ENCODE measurements around the gene CBX5.
A peak's percentile ranks its signal among the peaks of the same experiment; 100 is the strongest.
"Not testable (repeated sequence)": the region's sequence is repeated elsewhere in the genome, so short reads cannot be mapped to it uniquely, and the experiment has no call there.

CBX5 gene

GRCh38 chr12:54195737-54196347 lies 84.1 kb downstream of the CBX5 start:
- DNase-seq: peak; percentile 44

- no peak for DNase-seq
Measured at GRCh38 chr12:54195080-54195736, 84.7 kb downstream of the CBX5 start.

GRCh38 chr12:54194611-54195010 lies 85.3 kb downstream of the CBX5 start:
- DNase-seq: not testable (repeated sequence)

DNA sequence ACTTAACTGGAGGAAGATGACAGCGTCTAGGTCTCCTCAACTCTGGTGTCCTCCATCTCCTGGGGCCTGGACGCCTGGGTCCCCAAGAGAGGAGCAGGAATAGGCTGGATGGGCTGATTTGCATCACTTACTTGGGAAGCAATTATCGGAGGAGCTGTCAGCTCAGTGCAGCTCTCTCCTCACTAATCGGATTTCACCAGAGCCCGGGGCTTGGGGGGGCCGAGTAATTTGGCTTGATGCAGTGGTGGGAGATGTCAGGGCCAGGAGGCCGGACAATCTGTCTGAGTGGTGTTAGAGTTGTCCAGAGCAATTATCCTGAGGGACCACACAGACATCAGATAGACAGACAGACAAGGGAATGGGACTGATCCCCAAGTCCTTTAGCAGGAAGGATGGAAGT lies 86.5 kb downstream of the CBX5 start:
- no peak for DNase-seq

DNA sequence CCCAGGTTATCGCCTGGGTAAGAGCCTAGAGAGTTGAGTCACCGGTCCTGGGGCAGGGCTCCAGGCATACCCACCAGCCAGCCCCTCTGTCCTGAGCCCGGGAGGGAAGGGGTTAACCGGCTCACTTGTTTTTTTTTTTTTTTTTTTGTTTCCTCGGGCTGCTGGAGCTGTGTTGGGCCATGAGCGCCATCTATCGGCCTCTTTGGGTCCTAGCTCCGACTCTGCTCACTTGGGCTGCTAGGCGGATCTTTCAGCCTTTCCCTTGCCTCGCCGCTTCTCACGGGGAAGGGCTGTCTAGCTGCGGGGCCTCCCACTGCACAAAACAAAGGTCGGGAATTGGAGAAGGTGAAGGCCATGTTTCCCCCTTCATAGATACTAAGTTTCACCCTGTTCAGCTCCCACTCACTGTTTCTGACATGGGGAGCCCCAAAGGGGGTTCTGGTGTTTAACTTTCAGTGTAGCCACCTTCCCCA lies 88.3 kb downstream of the CBX5 start:
- peak; percentile 81 for DNase-seq

- DNase-seq: no peak
Measured at GRCh38 chr12:54191126-54191525, 88.8 kb downstream of the CBX5 start.

DNA sequence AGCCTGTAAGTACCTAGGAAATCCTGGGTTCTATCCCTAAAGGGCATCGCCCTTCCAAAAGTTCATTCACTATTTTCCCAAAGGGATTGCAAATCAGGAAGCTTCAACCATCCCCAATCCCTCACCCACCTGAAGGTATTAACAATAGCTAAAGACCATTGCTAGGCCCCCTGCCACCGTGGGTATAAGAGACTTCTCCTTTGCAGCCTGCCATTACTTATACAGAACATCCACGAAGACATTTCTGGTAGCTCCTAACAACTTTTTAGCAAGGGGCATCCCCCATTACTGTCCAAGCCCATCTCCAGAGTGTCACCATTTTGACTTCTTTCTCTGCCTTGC lies 90.8 kb downstream of the CBX5 start:
- DNase-seq: no peak

- no peak for DNase-seq
Measured at GRCh38 chr12:54187075-54187474, 92.8 kb downstream of the CBX5 start.

DNA sequence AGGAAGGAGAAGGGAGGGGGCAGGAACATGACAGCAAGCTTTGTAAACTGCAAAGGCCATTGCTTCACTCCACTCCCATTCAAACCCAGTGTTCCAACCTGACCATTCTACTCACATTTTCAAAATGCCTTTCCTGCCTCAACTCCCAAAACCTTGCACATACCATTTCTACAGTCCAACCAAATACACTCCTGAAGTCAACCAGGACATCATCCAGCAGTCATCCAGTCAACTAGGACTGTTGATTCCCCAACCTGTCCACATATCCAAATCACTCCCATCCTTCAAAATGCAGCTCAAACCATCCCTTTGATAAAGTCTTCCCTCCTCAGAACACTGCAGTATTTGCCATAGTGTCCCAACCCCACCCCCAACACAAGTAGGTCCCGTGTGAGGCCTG lies 94.0 kb downstream of the CBX5 start:
- no peak for DNase-seq

GRCh38 chr12:54185297-54185696 lies 94.6 kb downstream of the CBX5 start:
- not testable (repeated sequence) for DNase-seq

- DNase-seq: no peak
Measured at GRCh38 chr12:54184024-54184805, 95.7 kb downstream of the CBX5 start.

DNA sequence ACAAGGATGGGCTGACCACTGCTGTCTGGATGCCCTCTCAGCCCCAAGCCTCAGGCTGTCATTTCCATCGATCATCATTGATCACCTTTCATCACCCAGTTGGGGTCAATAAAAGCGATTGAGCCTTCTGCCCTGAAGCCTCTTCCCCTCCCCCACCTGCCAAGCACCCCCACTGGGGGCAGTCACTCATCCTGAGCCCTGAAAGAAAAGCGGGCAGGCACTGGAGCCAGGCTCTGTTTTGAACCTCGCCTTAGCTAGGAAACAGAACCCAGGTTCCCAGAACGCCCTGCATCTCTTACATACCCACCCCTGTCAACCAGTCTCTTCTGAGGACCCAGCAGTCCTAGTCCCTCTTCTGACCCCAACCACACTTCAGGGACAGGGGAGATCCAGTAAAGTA lies 96.9 kb downstream of the CBX5 start:
- no peak for DNase-seq

DNA sequence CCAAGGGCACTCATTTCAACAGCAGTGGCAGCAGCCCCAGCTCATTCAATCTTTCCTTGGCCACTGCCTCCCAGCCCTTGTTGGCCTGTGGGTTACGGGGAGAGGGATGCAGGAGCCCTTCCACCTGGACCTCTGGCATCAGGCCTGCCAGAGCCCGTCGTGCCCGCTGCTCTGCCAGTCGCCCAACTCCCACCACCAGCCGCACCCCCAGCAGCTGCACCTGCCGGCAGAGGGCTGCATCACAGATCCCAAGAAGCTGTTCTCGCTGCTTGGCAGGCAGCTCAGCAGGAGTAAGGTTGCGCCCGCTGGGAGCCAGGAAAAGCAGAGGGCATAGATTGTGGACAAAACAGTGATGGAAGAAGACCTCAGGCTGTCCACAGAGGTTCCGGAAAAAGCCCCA lies 97.8 kb downstream of the CBX5 start:
- no peak for DNase-seq
